Measurements from ENCODE around the gene CCL15. TPM values are rescaled to one million over a fixed set of nuclear protein-coding genes. Genes with fewer than 3 reads are reported as not detected.

The CCL15 gene
- total RNA-seq, 4 donors from 2014 or later, result not detected

GRCh38 chr17:36004594-36005108, 3.3 kb upstream of the CCL15 start:
- Histone ChIP-seq H3K27ac (no peak overlapping the region), H3K27me3 (peaks cover 5% of the 10 kb centered on the region), H3K4me1 (no peaks in the 10 kb centered on the region), H3K4me3 (no peak overlapping the region), H3K9me3 (peaks cover 6% of the 10 kb centered on the region), H3K36me3 (no peaks in the 10 kb centered on the region)
- WGBS, result 40% methylated on average over 4 of the region's 4 CpGs
- no peak for TF ChIP-seq CTCF (IDR thresholded peaks at IDR 0.05)
- DNase-seq (ENCODE audit: low spot score in 2 of 2), result no peak

- no peaks in the 10 kb centered on the region for H3K36me3 ChIP-seq
- H3K4me1 ChIP-seq, result no peaks in the 10 kb centered on the region
- no peak for TF ChIP-seq POLR2A (IDR thresholded peaks at IDR 0.05)
- H3K9me3 ChIP-seq, result no peaks in the 10 kb centered on the region
- H3K27ac ChIP-seq, result no peak overlapping the region
- no peak overlapping the region for H3K4me3 ChIP-seq
- WGBS, result 90% methylated on average over 7 of the region's 7 CpGs
- H3K27me3 ChIP-seq, result peaks cover 5% of the 10 kb centered on the region
- no peak for DNase-seq (ENCODE audit: low spot score in 2 of 2)
Observed at GRCh38 chr17:36002631-36003030, 1.3 kb upstream of the CCL15 start.

GRCh38 chr17:36001862-36002603, 680 bp upstream of the CCL15 start:
- no peaks in the 10 kb centered on the region for H3K9me3 ChIP-seq
- H3K27me3 ChIP-seq, result peaks cover 5% of the 10 kb centered on the region
- H3K4me3 ChIP-seq, result no peak overlapping the region
- DNase-seq (ENCODE audit: low spot score in 2 of 2), result no peak
- H3K27ac ChIP-seq, result no peak overlapping the region
- 79% methylated on average over 6 of the region's 6 CpGs for WGBS
- no peaks in the 10 kb centered on the region for H3K4me1 ChIP-seq
- no peaks in the 10 kb centered on the region for H3K36me3 ChIP-seq
- no peak for TF ChIP-seq POLR2AphosphoS5 (IDR thresholded peaks at IDR 0.05)
- TF ChIP-seq CTCF (IDR thresholded peaks at IDR 0.05), result no peak
- no peak for TF ChIP-seq EP300 (IDR thresholded peaks at IDR 0.05)
- TF ChIP-seq POLR2A (IDR thresholded peaks at IDR 0.05), result no peak

- DNase-seq (ENCODE audit: low spot score in 2 of 2), result no peak
- TF ChIP-seq CTCF (IDR thresholded peaks at IDR 0.05) (no peak), EP300 (IDR thresholded peaks at IDR 0.05) (no peak), POLR2AphosphoS5 (IDR thresholded peaks at IDR 0.05) (no peak), POLR2A (IDR thresholded peaks at IDR 0.05) (no peak)
Observed at GRCh38 chr17:36000732-36001109, 632 bp downstream of the CCL15 start.

GRCh38 chr17:35998756-35999155, 2.6 kb downstream of the CCL15 start:
- Histone ChIP-seq H3K27ac (no peak overlapping the region), H3K4me1 (no peaks in the 10 kb centered on the region), H3K36me3 (no peaks in the 10 kb centered on the region), H3K27me3 (peaks cover under 1% of the 10 kb centered on the region), H3K4me3 (no peak overlapping the region), H3K9me3 (no peaks in the 10 kb centered on the region)
- DNase-seq (ENCODE audit: low spot score in 2 of 2), result no peak
- TF ChIP-seq CTCF (IDR thresholded peaks at IDR 0.05) (no peak), EP300 (IDR thresholded peaks at IDR 0.05) (no peak), POLR2AphosphoS5 (IDR thresholded peaks at IDR 0.05) (no peak), POLR2A (IDR thresholded peaks at IDR 0.05) (no peak)
- 87% methylated on average over 1 of the region's 1 CpG for WGBS

More at GRCh38 chr17:36000732-36001109, 632 bp downstream of the CCL15 start:
- no peak overlapping the region for H3K4me3 ChIP-seq
- no peak overlapping the region for H3K27ac ChIP-seq
- no peaks in the 10 kb centered on the region for H3K4me1 ChIP-seq
- 77% methylated on average over 6 of the region's 6 CpGs for WGBS
- no peaks in the 10 kb centered on the region for H3K9me3 ChIP-seq
- H3K36me3 ChIP-seq, result no peaks in the 10 kb centered on the region
- H3K27me3 ChIP-seq, result peaks cover 5% of the 10 kb centered on the region

Data from suprapubic skin (tissue), 4 donors.